ENCODE results near the gene PTS.

The PTS gene

DNA sequence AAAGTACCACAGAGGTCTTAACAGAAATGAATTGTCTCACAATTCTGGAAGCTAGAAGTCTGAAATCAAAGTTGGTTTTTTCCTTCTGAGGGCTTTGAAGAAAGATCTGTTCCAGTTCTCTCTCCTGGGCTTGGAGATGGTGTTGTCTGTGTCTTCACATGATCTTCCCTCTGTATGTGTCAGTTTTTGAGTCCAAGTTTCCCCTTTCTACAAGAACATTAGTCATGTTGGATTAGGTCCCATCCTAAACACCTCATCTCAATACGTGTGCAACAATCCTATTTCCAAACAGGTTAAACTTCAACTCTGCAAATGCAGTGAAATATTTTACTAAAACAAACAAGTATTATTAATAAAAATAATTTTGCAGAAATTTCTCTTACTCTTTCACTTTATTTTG lies 3.1 kb upstream of the PTS start:
- DNase-seq = no peak

DNA sequence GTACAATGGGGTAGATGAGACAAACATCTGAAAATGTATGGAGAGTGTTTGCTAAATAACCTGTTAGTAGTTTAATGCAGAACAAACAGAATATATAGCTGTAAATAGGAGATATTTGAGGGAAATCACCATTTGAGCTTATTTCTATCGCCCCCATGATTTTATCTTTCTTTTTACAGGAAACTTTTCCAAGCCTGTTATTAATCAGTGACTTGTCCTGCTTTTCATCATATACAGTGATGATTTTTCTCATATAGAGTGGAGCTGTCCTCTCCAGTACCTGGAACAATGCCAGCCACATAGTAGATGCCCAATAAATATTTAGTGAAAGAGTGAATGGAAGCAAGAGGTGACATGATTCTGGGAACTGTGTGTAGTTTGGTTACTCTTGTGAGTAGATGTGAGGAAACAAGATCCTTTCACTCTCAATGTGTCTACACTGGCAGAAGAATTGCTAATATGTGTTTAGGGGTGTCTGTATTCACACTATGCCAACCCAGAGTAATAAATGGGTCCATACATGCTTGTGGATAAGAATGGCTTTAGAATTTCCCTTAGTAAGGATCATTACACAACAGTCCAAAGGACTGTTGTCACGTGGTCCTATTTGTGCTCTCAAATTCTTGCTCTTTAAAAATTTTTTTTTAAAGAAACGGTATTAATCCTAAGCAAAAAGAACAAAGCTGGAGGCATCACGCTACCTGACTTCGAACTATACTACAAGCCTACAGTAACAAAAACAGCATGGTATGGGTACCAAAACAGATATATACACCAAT lies 2.3 kb upstream of the PTS start:
- no peak for DNase-seq

DNA sequence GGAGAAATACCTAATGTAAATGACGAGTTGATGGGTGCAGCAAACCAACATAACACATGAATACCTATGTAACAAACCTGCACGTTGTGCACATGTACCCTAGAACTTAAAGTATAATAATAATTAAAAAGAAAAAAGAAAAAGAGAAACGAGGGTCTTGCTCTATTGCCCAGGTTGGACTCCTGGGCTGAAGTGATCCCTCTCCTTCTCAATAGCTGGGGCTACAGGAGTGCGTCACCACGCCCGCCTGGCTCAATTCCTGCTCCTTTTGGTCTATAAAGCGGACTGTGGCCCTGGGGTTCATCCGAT lies 521 bp upstream of the PTS start:
- DNase-seq = no peak

DNA sequence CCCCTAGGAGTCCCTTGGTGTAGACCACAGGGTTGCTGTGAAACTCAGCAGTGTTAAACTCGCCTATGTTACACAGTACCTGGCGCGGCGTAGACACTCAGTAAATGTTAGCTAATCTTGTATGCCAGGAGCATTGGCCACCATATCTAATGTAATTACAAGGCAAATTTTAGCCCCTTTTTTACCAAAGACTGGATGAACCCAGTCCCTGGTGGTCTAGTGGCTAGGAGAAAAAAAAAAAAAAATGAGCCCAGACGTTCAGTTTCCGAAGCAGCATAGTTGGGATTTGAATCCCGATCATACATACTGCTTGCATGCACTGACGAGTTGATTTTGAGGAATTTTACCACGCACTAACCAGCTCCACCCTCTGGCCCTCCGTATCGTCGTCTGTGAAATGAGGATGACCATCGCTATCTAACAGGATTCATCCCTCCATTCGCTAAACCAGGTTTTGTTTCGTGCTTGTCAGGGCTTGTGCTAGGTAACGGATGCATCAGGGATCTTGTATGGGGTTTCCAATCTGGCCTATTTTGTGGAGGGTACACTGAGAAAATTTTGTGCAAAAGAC lies 688 bp downstream of the PTS start:
- DNase-seq = no peak

DNA sequence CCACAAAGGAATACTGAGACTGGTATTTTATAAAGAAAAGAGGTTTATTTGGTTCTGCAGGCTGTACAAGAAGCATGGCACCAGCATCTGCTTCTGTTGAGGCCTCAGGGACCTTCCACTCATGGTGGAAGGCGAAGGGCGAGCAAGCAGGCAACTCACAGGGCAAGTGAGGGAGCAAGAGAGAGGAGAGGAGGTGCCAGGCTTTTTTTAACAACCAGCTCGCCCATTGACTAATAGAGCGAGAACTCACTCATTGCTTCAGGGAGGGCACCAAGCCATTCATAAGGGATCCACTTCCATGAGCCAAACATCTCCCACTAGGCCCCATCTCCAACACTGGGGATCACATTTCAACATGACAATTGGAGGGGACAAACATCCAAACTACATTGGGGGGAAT lies 1.2 kb downstream of the PTS start:
- no peak for DNase-seq

DNA sequence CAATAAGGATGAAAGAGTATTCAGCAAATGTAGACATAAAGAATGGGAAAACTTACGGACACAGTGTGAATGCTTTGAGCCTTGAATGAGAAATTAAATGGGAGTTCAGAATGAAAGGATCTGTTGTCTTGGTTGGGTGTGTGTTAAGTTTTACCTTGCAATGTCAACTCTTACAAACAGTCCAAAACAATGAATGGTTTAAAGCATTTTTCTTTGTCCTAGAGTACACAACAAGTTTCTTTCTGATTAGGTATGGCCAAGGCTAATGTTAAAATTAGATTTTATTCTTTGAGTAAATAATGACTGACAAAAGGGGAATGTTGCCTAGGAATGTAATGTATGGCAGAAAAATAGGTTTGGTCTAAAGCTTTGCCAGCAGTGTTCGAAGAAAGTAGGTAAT lies 2.5 kb downstream of the PTS start:
- DNase-seq = no peak

DNA sequence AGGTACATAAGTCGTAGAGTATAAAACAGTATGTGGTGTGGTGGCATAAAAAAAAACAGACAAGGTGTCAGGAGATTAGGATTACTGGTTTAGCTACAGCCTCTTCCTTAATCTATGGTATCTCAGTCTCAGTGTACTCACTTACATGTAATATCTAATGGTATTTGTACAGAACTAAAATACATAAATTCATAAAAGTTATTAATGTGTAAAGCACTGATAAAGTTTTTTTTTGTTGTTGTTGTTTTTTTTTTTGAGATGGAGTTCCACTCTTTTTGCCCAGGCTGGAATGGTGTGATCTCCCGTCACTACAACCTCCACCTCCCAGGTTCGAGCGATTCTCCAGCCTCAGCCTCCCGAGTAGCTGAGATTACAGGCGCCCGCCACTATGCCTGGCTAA lies 2.9 kb downstream of the PTS start:
- DNase-seq = no peak

DNA sequence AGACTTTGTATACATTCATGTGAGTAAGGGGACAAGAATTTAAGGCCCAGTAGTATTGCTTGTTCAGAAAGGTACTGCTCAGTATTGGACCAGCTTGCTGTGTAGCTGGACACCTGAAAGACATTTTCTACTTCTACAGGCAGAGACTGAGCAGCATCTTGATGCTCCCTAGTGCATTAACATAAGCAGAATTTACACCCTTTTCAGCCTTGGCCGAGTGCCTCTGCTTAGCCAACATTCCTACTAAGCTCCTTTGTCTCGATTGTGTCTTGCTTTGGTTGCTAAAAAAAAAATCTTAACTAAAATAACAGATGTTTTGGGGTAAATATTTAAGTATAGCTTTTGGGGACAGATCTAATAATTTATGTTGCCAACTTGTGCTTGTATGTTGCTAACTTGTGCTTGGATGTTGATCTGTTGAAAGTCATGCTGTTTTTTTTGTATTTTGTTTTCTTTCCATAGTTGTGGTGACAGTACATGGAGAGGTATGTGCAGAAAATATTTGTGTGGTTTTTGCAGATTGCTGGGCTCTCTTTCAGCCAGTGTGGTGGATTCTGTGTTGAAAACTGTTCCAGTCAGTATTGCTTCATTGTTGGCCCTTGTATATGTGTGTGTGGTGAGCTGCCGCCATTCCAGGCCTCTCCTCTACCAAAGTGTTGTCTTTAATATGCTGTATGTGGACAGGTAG lies 3.7 kb downstream of the PTS start:
- no peak for DNase-seq

DNA sequence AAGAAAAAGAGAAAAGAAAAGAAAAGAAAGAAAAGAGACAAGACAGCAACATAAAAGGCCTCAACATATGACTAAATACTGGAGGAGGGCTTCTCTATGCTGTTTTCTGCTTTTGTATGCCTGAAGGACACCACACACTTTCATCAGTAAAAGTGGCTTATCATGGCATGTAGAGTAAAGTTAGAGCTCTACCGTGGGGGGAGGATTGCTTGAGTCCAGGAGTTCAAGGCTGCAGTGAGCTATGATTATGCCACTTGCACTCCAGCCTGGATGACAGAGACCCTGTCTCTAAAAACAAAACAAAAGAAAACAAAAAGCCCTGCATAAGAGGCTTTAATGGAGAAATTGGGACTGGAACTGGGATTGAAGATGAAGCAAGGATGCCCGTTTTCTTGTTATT lies 5.7 kb downstream of the PTS start:
- no peak for DNase-seq

DNA sequence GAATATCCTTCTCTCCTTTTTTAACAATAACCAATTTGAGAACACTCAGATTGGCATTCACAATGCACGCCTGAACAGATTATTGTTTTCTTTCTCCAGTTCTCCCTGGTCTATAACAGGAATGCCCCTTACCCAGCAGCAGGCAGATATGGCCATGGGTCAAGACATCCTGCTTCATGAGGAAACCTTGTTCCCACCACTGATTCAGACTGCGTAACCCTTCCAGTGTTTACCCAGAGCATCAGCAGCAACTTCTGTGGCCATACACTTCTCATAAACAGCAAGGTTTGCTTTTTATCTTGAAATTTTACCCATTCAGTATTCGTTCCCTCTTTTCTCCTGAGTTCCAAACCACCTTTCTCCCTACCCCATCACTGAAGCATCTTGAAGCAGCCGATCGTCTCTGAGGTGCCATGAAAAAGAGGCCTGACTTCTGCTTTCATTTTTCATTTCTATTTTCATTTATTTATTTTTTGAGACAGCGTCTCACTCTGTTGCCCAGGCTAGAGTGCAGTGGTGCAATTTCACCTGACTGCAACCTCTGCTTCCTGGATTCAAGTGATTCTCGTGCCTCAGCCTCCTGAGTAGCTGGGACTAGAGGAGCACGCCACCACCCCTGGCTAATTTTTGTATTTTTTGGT lies 9.6 kb downstream of the PTS start:
- no peak for DNase-seq

DNA sequence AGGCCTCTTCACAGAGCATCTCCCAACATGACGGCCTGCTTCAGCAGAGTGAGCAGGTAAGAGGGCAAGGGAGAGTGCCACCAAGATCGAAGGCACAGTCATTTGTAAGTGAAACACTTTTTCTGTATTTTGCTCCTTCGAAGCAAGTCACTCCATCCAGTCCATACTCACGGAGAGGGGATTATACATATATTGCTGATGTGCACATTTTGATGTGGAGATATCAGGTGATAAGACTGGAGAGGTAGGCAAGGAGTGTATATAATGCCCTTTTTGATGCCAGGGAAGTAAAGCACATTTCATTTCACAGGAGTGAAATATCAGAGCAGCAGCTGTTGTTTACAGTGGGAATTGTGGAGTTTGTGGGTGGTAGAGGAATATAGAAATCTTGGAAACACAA lies 11.2 kb downstream of the PTS start:
- no peak for DNase-seq

DNA sequence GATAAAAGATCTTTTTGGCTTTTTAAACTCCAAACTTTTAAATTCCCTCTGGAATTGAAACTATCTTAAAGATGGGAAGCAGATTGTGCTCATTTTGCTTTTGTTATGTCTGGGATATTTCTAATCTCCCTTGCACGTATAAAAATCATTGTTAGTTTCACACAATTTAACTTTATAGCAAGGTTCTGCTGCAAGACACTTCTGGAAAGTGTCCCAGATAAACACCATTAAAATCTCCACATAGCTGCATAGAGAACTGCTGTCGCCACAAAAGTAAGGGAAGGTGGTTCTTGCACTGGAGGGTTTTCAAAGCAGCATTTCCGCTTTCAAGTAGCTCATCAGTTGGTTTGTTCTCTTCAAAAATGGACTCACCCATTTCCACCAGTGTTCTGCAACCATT lies 11.8 kb downstream of the PTS start:
- no peak for DNase-seq

DNA sequence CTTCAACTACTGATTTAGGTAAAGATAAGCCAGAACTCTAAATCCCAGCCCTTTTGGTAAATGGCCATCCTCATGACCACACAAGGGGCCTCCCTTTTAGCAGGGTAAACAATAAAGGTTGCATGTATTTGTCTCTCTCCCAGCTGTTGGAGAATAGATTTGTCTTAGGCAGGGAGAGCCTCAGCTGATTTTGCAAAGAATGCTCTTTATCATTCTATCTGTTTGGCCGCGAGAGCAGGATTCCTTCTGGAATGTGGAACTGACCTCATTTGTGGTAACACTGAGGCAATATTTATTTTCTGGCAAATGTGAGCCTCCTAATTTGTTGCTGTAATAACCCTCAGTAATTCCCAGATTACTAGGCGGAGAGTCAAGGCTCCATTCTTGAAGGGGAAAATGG lies 15.3 kb downstream of the PTS start:
- no peak for DNase-seq

DNA sequence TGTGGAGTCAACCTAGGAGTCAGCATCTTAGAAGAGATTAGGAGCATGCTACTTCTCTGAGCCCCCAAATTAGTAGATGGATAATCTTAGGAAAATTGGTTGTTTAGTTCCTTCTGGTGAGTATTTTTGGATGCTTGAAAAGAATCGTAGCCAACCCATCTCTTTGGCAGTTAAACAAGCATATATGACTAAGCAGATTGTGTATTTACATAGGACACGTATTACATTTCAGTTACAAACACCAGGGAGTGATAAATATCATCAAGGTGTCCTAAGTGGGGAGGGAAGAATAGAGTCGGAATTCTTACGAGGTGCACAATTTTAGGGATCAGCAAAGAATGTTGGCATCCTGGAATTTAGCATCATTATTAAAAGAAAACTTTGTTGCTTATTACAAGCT lies 21.0 kb downstream of the PTS start:
- DNase-seq = no peak

DNA sequence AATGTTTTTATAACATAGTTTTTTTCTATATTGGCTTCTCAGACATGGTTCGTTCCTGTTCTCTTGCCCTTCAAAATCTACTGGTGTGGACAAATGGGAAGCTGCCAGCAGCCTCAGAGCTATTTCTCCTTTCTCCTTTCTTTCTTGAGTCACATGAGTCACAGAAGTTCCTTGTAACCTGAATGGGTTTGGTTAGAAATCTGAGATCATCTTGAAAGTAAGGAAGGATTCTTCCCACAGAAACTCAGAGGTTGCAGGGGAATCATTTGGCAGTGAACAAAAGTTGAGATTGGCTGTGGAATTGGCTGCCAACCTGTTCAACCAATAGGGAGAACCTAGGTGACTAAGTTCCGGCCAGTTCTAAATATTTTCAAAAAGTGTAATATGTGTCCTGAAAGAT lies 22.0 kb downstream of the PTS start:
- DNase-seq = peak in 1 of 2 experiments; percentile 6

DNA sequence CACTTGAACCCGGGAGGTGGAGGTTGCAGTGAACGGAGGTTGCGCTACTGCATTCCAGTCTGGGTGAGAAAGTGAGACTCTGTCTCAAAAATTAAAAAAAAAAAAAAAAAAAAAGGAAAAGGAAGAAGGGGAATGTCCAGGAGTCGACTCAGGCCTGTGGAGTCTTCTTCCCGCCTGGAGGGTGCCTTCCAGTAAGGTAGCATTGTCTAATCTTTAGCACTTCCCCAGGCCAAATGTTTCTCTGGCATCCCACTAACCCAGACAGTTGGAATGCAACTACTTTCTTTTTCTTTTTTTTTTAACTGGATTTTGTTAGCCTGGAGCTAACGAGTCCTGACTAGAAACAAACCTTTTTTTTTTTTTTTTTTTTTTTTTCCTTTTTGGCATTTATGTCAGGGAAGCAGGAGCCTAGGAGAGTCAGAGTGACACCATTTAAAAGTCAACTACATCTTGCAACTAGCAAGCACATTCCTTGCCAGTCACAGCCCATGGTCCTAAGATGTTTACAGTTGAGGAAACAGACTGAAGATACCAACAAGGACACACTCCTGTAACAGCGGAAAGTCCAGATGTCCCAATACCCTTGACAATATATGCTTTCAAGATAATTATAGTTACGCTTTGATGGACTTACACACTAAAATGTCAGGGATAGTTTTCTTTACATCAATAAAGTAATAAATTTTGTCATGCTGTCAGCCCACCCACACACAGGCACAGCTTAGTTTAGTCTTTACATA lies 23.8 kb downstream of the PTS start:
- DNase-seq = no peak

DNA sequence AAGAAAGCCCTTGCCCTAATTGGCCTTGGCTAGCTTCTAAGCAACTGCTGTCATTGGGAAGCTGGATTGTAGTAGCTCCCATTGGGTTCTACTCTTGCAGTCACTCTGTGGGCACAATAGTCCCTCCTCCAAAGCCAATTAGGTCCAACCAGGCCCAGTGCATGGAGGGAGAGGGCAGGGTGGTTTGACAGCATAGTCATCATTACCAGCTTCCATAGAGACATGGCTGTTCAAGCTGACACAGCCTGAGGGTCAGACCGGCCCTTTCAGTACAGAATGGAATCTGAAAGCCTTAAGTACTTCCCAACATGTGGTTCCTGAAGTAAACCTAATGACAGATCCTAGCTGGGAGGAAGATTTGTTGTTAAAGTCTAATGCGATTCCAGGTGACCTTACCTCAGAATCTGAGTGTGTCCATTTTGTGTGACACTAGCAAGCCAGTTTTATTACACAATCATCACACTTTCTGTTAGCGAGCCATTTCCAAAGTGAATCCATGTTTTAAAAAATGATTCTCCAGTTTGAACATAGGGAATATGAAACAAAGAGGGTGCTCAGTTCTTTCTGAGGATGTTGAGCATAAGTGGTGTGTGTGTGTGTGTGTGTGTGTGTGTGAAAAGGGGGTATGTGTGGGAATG lies 27.5 kb downstream of the PTS start:
- no peak for DNase-seq

DNA sequence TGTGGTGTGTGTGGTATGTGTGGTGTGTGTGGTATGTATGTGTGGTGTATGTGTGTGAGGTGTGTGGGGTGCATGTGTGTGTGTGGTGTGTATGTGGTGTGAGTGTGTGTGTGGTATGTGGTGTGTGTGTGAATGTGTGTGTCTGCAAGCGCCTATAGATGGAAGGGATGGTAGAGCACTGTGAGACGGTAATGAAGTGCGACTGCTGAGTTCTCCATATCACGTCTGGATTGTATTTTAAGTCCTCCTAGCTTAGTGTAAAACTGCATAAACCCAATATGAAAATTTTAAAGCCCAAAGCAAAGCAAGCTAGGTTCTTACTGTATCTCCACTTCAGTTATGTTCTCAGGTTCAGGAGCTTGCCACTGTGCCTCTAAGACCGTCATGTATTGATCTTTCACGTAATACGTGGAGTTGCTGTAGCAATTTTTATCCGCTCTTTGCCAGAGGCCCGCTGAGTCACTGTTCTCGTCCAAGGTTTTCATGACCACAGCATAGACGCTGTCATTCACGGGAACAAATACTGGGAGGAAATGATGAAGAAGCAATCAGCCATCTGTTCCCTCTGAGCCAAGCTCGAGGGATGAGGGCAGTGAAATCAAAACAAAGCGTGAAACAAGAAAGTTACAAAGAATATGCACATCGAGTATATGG lies 29.0 kb downstream of the PTS start:
- no peak for DNase-seq

DNA sequence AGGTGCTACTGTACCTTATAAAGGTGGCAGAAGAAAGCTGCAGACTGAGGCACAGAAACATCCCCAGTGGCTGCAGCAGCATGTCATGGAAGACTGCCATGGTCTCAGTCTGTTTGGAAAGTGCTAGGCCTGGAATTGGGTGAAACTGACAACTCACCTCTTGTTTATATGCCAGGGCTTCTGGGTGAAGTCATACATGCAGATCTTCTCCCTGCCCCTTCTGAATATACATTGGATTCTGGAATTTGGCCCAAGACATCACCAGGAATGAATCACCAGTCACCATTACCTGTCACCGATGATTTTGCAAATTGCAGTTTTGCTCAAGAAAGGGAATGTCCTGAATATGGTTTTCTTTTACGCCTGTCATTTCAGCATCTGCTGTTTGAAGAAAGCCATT lies 34.3 kb downstream of the PTS start, which contains the start of gene PLET1:
PLET1 (minus strand) TSS at position 371 of the 400 bp plus-strand sequence; CDS start at position 100, 271 bp downstream.
- DNase-seq = no peak

DNA sequence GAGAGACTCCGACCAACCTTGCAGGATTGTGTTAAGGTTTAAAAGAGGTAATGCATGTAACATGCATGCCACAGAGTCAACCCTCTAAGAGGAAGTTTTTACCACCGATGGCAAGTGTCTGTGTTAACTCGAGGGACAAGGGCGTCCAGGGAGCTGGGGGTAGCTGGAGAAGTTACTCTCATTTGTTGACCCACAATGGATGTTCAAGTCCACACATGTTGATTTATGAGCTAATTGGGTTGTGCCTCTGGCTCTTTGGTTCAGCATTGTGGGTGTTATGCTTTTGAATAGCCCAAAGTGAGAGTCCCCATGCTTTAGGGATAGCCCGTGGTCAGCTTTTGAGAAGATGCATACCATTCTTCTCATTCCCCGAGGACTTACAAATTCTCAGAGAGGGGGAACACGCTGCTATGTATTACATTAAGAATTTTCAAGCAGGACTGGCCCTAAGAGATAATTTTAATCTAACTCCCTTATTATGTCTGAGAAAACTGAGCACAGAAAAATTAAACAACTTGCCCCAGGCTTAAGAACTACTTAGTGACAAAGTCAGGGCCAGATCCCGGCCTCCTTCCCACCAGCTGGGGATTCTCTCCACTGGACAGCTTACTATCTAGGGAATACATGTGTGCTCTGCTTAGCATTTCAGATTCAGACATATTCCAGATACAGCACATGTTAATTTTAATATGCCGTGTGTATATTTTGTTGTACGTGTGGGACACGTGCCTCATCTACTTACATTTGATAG lies 39.6 kb downstream of the PTS start:
- DNase-seq = no peak

DNA sequence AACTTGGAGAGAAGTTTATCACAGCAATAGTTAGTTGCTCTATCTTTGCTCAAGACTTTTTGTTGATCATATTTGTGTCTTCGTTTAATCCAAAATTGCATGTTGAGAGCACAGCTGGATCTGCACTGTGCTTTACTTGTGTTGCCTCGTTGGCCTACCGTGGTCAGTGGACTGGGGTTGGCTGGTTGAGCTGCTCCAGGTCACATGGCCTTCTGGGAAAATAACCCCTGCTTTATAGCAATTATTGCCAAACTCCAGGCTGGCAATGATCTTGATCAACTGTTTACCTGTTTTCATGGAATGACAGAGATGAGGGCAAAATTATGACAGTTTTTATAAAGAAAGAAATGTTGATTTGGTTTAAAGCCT lies 40.2 kb downstream of the PTS start:
- no peak for DNase-seq

DNA sequence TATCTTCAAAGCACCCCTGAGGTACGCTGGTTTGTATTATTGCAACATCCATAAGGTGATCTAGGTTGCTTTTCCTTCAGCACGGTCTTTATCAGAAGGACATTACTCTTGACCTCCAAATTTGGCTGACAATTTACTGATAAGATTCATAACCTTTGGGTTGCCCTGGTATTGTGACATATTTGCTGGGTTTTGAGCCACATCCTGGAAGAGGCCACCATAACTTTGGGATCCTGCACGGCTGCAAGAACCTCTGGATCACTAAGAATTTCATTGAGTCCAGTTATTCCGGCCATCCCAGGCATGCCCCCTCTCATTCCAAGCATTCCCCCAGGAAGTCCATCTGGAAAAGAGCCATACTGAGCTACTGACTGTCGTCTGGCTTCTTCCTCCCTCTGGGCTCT lies 41.0 kb downstream of the PTS start:
- no peak for DNase-seq

Measured in Kasumi-1 (cell line).